ENCODE measurements around the gene EXOC2. TPM values are rescaled to one million over a fixed set of nuclear protein-coding genes. Genes with fewer than 3 reads are reported as not detected.

EXOC2 gene
- total RNA-seq, 1 donor from 2014 or later: 22.0 TPM

DNA sequence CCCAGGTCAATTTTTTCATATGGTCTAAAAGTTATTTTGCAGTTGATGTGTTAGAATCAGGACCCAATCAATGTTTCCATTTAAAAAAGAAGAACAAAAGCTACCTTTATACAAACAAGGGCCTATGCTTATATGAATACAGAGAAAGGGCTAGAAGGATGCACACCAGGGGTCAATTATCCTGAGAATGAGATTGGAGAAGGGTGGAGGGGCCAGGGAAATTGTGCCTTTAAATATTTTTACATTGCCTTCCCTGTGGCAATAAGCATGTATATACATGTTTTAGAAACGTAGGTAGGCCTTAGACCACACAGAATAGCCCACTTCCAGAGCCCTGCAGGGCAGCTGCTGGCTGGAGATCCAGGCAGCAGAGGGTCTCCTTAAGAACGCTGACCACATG lies 12.7 kb downstream of the EXOC2 start:
- DNase-seq (ENCODE audit: low read depth): no peak
- TF ChIP-seq, protein P1, sequence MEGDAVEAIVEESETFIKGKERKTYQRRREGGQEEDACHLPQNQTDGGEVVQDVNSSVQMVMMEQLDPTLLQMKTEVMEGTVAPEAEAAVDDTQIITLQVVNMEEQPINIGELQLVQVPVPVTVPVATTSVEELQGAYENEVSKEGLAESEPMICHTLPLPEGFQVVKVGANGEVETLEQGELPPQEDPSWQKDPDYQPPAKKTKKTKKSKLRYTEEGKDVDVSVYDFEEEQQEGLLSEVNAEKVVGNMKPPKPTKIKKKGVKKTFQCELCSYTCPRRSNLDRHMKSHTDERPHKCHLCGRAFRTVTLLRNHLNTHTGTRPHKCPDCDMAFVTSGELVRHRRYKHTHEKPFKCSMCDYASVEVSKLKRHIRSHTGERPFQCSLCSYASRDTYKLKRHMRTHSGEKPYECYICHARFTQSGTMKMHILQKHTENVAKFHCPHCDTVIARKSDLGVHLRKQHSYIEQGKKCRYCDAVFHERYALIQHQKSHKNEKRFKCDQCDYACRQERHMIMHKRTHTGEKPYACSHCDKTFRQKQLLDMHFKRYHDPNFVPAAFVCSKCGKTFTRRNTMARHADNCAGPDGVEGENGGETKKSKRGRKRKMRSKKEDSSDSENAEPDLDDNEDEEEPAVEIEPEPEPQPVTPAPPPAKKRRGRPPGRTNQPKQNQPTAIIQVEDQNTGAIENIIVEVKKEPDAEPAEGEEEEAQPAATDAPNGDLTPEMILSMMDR (conservative IDR thresholded peaks at IDR 0.05; ENCODE audit: low read depth, low read length): no peak
- no peak overlapping the region for H3K4me3 ChIP-seq (ENCODE audit: low read depth, low read length)

DNA sequence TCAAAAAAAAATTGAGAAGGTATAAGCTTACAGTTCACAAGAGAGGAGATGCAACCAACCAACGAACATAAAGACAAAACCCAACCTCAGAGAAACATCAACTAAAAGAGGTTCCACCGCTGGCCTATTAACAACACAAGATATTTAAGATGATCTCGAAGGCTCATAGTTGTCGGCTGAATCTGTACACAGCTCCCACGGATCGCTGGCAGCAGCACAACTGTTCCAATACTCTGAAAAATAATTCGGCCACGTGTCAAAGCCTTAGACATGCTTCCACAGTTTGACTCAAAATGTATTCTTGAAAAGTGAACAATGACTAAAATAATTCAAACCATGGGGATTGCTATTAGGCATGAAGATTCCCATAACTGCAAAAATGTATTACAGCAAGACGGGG lies 13.7 kb downstream of the EXOC2 start:
- no peak for DNase-seq (ENCODE audit: low read depth)
- H3K4me3 ChIP-seq (ENCODE audit: low read depth, low read length): no peak overlapping the region
- TF ChIP-seq, protein P1 (conservative IDR thresholded peaks at IDR 0.05; ENCODE audit: low read depth, low read length): no peak

DNA sequence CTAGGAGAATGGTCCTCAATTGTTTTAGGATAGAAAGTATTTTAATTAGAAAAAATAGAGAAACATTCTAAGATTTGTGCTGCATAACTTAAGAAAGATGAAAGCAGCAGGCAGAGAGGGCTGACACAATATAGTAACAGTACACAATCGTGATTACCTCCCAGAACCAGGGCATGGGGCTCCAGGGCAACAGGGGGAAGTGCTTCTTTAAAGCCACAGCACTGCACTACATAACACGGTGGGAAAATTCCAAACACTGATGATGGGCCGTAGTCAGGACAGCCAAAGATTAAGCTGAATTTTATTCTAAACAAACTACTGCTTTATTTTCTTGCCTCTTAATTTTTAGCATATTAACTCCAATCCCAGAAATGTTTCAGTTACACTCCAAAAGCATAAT lies 14.4 kb downstream of the EXOC2 start:
- H3K4me3 ChIP-seq (ENCODE audit: low read depth, low read length): no peak overlapping the region
- DNase-seq (ENCODE audit: low read depth): no peak
- TF ChIP-seq, protein P1 (conservative IDR thresholded peaks at IDR 0.05; ENCODE audit: low read depth, low read length): no peak

DNA sequence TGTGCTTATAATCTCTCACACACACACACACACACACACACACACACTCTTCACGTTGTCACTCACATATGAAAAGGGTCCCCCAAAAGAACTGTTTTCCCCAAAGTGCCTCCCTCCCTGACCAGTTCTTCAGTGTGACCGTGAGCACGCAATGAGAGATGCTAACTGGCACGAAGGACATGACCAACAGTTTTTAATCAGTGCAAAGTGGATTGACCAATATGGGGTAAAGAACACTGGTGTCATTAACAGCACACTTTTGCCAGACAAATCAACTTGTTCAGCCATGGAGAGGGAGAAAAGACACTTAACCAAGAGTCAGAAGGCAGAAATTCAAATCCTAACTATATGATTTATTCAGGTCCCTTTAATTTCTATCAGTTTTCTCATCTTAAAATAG lies 15.0 kb downstream of the EXOC2 start:
- DNase-seq (ENCODE audit: low read depth): no peak
- TF ChIP-seq, protein P1 (conservative IDR thresholded peaks at IDR 0.05; ENCODE audit: low read depth, low read length): no peak
- no peak overlapping the region for H3K4me3 ChIP-seq (ENCODE audit: low read depth, low read length)

DNA sequence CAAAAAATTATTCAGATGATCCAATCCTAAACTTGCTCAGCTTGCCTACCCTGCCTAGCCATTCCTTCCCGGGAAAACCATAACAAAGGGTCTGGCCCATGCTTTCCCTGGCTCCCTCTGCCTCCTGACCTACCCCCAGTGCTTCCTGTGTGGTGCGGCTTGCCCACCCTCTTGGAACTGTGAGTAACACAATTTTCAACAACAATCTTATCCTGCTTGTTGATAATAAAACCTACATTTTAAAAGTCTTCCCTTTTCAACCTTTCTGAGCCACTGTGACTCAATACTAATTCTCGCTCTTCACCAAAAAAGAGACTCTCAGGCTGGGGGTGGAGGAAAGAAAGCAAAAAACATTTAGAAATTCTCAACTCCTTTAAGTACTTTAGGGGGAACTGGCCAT lies 18.0 kb downstream of the EXOC2 start:
- TF ChIP-seq, protein P1 (conservative IDR thresholded peaks at IDR 0.05; ENCODE audit: low read depth, low read length): no peak
- no peak overlapping the region for H3K4me3 ChIP-seq (ENCODE audit: low read depth, low read length)
- no peak for DNase-seq (ENCODE audit: low read depth)

DNA sequence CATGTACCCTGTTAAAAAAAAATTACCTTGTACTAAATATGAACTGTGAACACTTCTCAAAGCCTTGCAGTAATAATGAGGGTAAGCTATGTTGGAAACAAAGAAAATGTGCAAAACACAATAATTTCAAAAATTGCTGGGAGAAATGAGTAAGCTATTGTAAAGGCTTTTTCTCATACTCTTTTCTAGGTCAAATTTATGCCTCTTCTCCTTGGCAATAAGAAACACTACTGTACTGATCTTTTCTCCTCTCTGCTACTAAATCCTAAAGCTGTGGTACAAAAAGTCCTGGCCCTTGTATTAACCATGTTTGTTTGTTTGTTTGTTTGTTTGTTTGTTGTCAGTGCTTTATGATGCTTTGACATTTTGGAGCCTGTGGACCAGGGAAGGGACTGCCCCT lies 18.5 kb downstream of the EXOC2 start:
- no peak for DNase-seq (ENCODE audit: low read depth)
- no peak overlapping the region for H3K4me3 ChIP-seq (ENCODE audit: low read depth, low read length)
- TF ChIP-seq, protein P1 (conservative IDR thresholded peaks at IDR 0.05; ENCODE audit: low read depth, low read length): no peak

DNA sequence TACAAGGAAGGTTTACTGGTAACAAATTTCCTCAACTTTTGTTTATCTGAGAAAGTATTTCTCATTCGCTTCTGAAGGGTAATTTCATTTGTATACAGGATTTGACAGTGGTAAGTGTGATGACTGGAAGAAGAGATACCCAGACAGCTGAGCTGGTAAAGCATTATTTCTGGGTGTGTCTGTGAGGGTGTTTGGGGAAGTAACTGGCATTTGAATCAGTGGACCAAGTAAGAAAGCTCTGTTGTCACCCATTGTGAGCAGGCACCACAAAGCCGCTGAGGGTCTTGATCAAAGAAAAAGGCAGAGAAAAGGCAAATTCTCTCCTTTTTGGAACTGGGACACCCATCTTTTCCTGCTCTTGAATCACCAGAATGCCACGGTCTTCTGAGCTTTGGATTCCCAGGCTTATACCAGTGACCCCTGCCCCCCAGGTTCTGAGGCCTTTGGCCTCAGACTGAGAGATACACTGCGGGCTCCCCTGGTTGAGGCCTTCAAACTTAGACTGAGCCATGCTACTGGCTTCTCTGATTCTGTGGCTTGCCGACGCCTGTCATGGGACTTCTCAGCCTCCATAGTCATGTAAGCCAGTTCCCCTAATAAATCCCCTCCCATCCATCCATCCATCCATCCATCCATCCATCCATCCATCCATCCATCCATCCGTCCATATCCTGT lies 25.5 kb downstream of the EXOC2 start:
- TF ChIP-seq, protein P1 (conservative IDR thresholded peaks at IDR 0.05; ENCODE audit: low read depth, low read length): no peak
- no peak overlapping the region for H3K4me3 ChIP-seq (ENCODE audit: low read depth, low read length)
- no peak for DNase-seq (ENCODE audit: low read depth)
